NK-92 treated with Interleukin-12 subunit alpha and Interleukin-12 subunit beta, amount 100 ng/mL, for 24 hours (cell line): Measurements from ENCODE around the gene ITGA8.

Source experiments
- DNase-seq: peaks from one replicate; lab custom pipeline; 2025; lab: John Stamatoyannopoulos, UW

ITGA8 gene

GRCh38 chr10:15730341-15730740, 10.6 kb upstream of the ITGA8 start:
- no peak for DNase-seq

- DNase-seq, result no peak
These were observed 10.2 kb upstream of the ITGA8 start for GRCh38 chr10:15729890-15730289.

GRCh38 chr10:15726042-15726441, 6.3 kb upstream of the ITGA8 start:
- DNase-seq, result no peak

- DNase-seq, result no peak
These were observed 5.9 kb upstream of the ITGA8 start for GRCh38 chr10:15725603-15726002.

GRCh38 chr10:15724683-15725082, 5.0 kb upstream of the ITGA8 start:
- DNase-seq, result no peak

GRCh38 chr10:15723803-15724202, 4.1 kb upstream of the ITGA8 start:
- DNase-seq, result no peak

GRCh38 chr10:15720635-15721287, 1.0 kb upstream of the ITGA8 start:
- no peak for DNase-seq

GRCh38 chr10:15719049-15719898, 448 bp downstream of the ITGA8 start:
- no peak for DNase-seq

- DNase-seq, result no peak
These were observed 1.1 kb downstream of the ITGA8 start for GRCh38 chr10:15718694-15719048.

GRCh38 chr10:15715619-15716227, 4.0 kb downstream of the ITGA8 start:
- no peak for DNase-seq

- DNase-seq, result no peak
These were observed 4.9 kb downstream of the ITGA8 start for GRCh38 chr10:15714847-15715246.

GRCh38 chr10:15712883-15713282, 6.8 kb downstream of the ITGA8 start:
- DNase-seq, result no peak

GRCh38 chr10:15710455-15710854, 9.3 kb downstream of the ITGA8 start:
- DNase-seq, result no peak

GRCh38 chr10:15705298-15705697, 14.4 kb downstream of the ITGA8 start:
- no peak for DNase-seq

- DNase-seq, result no peak
These were observed 15.1 kb downstream of the ITGA8 start for GRCh38 chr10:15704581-15704968.

GRCh38 chr10:15703944-15704580, 15.7 kb downstream of the ITGA8 start:
- no peak for DNase-seq

GRCh38 chr10:15703151-15703880, 16.4 kb downstream of the ITGA8 start:
- no peak for DNase-seq

- no peak for DNase-seq
These were observed 19.5 kb downstream of the ITGA8 start for GRCh38 chr10:15700078-15700674.

GRCh38 chr10:15695852-15696251, 23.9 kb downstream of the ITGA8 start:
- no peak for DNase-seq

GRCh38 chr10:15690031-15690430, 29.7 kb downstream of the ITGA8 start:
- DNase-seq, result no peak

- DNase-seq, result no peak
These were observed 35.0 kb downstream of the ITGA8 start for GRCh38 chr10:15684768-15685167.

GRCh38 chr10:15681076-15681475, 38.6 kb downstream of the ITGA8 start:
- no peak for DNase-seq
